Keratinocyte (primary cell): Measurements from ENCODE around the gene DYNC1I1. TPM values are rescaled to one million over a fixed set of nuclear protein-coding genes. Genes with fewer than 3 reads are reported as not detected.
A peak's percentile ranks its signal among the peaks of the same experiment; 100 is the strongest.

Experiments
- DNase-seq: peaks from one replicate; pipeline ENCODE4 v3.0.0-alpha.2; 2011; ENCODE audit warnings: low read depth, missing footprints, low spot score
- FAIRE-seq: peaks from 2 replicates; lab custom pipeline; 2011; peaks lifted over from hg19 to GRCh38; lab: Jason Lieb, UNC
- H2AFZ ChIP-seq: 2 replicates; pipeline ENCODE4 v1.6.0; 2012; ENCODE audit warnings: low read length, control low read depth, inconsistent platforms; ENCODE audit not compliant: control insufficient read depth
- H3K27ac ChIP-seq: 2 replicates; pipeline ENCODE4 v1.5.1; 2011; ENCODE audit warnings: low read length; ENCODE audit not compliant: control insufficient read depth, insufficient read depth
- H3K27me3 ChIP-seq: 3 replicates; pipeline ENCODE4 v1.6.0; 2011; ENCODE audit warnings: low read length; ENCODE audit not compliant: control insufficient read depth, insufficient read depth; ENCODE audit errors: extremely low read depth
- H3K36me3 ChIP-seq, 2 experiments: 2 replicates in 1 of 2; 3 replicates in 1 of 2; pipeline ENCODE4 v1.5.1; 2011; ENCODE audit warnings: low read length in 2 of 2, mild to moderate bottlenecking in 1 of 2; ENCODE audit not compliant: control insufficient read depth in 2 of 2, insufficient read depth in 2 of 2; ENCODE audit errors: extremely low read depth in 1 of 2
- H3K4me1 ChIP-seq: 3 replicates; pipeline ENCODE4 v1.5.1; 2011; ENCODE audit warnings: low read length; ENCODE audit not compliant: control insufficient read depth, insufficient read depth; ENCODE audit errors: extremely low read depth
- H3K4me2 ChIP-seq: 3 replicates; pipeline ENCODE4 v1.6.0; 2011; ENCODE audit warnings: low read depth, low read length; ENCODE audit not compliant: control insufficient read depth, insufficient read depth; ENCODE audit errors: extremely low read depth
- H3K4me3 ChIP-seq, 3 experiments: fragments of 200-600 bp in 1 of 3; sonication (generic) in 1 of 3; 2 replicates in 2 of 3; 3 replicates in 1 of 3; pipeline ENCODE4 v1.5.1; 2011 to 2016; ENCODE audit warnings: low read length in 3 of 3, mild to moderate bottlenecking in 3 of 3, control low read depth in 2 of 3, inconsistent platforms in 1 of 3, low read depth in 1 of 3, mixed read lengths in 1 of 3, mixed run types in 1 of 3, moderate library complexity in 1 of 3; ENCODE audit not compliant: control insufficient read depth in 2 of 3, insufficient read depth in 2 of 3; ENCODE audit errors: extremely low read depth in 1 of 3
- H3K79me2 ChIP-seq: 2 replicates; pipeline ENCODE4 v1.6.0; 2012; ENCODE audit warnings: low read length; ENCODE audit not compliant: control insufficient read depth, insufficient read depth
- H3K9ac ChIP-seq: 3 replicates; pipeline ENCODE4 v1.6.0; 2011; ENCODE audit warnings: low read length; ENCODE audit not compliant: control insufficient read depth, insufficient read depth; ENCODE audit errors: extremely low read depth
- H3K9me1 ChIP-seq: 3 replicates; pipeline ENCODE4 v1.6.0; 2011; ENCODE audit warnings: low read length; ENCODE audit not compliant: control insufficient read depth, insufficient read depth; ENCODE audit errors: extremely low read depth
- H3K9me3 ChIP-seq: 2 replicates; pipeline ENCODE4 v1.5.1; 2012; ENCODE audit warnings: low read depth, low read length; ENCODE audit not compliant: control insufficient read depth
- H4K20me1 ChIP-seq: 3 replicates; pipeline ENCODE4 v1.6.0; 2011; ENCODE audit warnings: low read length; ENCODE audit not compliant: control insufficient read depth, insufficient read depth; ENCODE audit errors: extremely low read depth
- EZH2 ChIP-seq: IDR thresholded peaks from one replicate; pipeline ENCODE4 v1.6.1; 2012; ENCODE audit warnings: inconsistent platforms, mild to moderate bottlenecking, low read length, moderate library complexity
- dilution Hi-C: fragments of 300-500 bp; cut with MboI; formaldehyde crosslinking; loops from one replicate; pipeline ENCODE4 v1.7.0; 2020; ENCODE audit warnings: low sequenced_read_pairs; ENCODE audit not compliant: extremely low pct_ligation_motif_present
- polyA plus RNA-seq, 5 experiments: library from polyadenylated mRNA; depleted of rRNA in 3 of 5; stranded (reverse) in 3 of 5; stranded (forward) in 1 of 5; unstranded in 1 of 5; fragments of >200 nt; gene quantifications; 1 replicate in 1 of 5; 2 replicates in 3 of 5; 3 replicates in 1 of 5; pipeline versions ENCODE4 v1.2.1 to v1.2.3, GENCODE V29; 2011 to 2012; ENCODE audit warnings: missing spikeins in 2 of 5, low read depth in 1 of 5, low replicate concordance in 1 of 5
- TF ChIP-seq, protein P1 (sequence below), 3 experiments: IDR thresholded peaks in 1 of 3; conservative IDR thresholded peaks in 1 of 3; optimal IDR thresholded peaks in 1 of 3; 2 replicates in 2 of 3; 3 replicates in 1 of 3; pipeline versions ENCODE3 to v1.5.1; 2011; ENCODE audit warnings: low read length in 3 of 3, mild to moderate bottlenecking in 3 of 3, moderate library complexity in 2 of 3, control low read depth in 1 of 3, inconsistent platforms in 1 of 3; ENCODE audit not compliant: insufficient read depth in 2 of 3; ENCODE audit errors: extremely low read depth in 1 of 3

DYNC1I1 gene
- polyA plus RNA-seq, 1 donor (not counting 4 experiments of a cell fraction or from before 2014, with no cell fraction given), result 0.10 TPM

DNA sequence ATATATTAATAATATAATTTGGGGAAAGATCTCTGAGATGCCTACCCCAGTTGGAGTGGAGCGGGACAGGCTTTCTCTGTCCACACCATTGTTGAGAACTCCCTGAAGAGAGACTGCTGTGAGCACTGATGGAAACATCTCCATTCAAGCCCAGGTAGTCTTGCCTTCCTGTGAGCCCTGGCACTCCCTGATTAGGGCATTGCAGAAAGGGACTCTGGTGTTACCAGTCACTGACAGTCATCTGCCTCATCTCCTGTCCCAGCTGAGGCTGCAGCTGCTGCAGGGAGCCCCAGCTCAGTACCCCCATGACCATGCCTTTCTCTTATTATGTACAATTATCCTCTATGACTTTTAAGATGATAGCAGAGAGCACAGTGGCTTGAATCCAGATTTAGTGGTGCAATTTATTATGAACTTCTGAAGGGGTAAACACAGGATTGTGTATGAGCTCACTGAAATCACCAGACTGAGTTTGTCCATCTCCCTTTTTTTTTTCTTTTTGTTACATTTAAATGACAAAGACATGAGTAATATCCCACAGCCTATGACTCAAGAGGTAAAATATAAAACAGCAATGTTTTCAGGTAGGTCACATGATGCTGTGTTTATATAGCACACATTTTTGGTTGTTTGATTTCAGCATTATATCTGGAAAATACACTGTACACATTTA, 312.7 kb downstream of the DYNC1I1 start:
- no peaks in the 10 kb centered on the region for H3K36me3 ChIP-seq
- no peak for TF ChIP-seq EZH2
- TF ChIP-seq, protein P1, sequence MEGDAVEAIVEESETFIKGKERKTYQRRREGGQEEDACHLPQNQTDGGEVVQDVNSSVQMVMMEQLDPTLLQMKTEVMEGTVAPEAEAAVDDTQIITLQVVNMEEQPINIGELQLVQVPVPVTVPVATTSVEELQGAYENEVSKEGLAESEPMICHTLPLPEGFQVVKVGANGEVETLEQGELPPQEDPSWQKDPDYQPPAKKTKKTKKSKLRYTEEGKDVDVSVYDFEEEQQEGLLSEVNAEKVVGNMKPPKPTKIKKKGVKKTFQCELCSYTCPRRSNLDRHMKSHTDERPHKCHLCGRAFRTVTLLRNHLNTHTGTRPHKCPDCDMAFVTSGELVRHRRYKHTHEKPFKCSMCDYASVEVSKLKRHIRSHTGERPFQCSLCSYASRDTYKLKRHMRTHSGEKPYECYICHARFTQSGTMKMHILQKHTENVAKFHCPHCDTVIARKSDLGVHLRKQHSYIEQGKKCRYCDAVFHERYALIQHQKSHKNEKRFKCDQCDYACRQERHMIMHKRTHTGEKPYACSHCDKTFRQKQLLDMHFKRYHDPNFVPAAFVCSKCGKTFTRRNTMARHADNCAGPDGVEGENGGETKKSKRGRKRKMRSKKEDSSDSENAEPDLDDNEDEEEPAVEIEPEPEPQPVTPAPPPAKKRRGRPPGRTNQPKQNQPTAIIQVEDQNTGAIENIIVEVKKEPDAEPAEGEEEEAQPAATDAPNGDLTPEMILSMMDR (optimal IDR thresholded peaks at IDR 0.05 in 1 of 3, IDR thresholded peaks at IDR 0.05 in 1 of 3, conservative IDR thresholded peaks at IDR 0.05 in 1 of 3; ENCODE audit: extremely low read depth in 1 of 3, insufficient read depth in 2 of 3, low read length in 3 of 3), result no peak
- H3K27me3 ChIP-seq, result no peaks in the 10 kb centered on the region
- DNase-seq (peak; percentile 45), FAIRE-seq (peak; percentile 39)
- H4K20me1 ChIP-seq, result no peaks in the 10 kb centered on the region
- H3K27ac ChIP-seq, result peak overlapping the region; percentile 60
- H3K9me3 ChIP-seq, result no peaks in the 10 kb centered on the region
- H2AFZ ChIP-seq, result peak overlapping the region; percentile 55
- peaks cover 15% of the 10 kb centered on the region for H3K4me1 ChIP-seq
- no peak overlapping the region for H3K9ac ChIP-seq
- H3K4me2 ChIP-seq, result peak overlapping the region; percentile 63
- no peaks in the 10 kb centered on the region for H3K9me1 ChIP-seq
- H3K79me2 ChIP-seq, result no peaks in the 10 kb centered on the region
- H3K4me3 ChIP-seq, result no peak overlapping the region
- dilution Hi-C loops, result no loop called here

DNA sequence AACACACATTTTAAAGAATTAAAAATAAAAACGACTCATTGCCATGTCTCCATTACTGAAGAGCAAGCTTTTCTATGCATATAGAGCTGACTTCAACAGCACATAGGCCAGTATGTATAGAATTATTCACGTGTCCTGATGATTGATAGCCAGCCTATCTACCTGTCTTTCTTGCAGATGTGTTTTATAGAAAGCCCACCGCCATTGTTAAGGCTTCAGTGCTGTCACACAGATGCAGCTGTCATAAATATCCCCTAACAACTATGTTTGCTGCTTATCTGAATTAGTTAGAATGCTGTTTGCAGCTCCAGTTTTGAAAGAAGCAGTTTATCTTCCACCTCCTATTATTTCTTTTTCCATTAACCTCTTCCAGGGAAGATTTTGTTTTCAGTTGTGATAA, 313.6 kb downstream of the DYNC1I1 start:
- Histone ChIP-seq H3K4me3 (no peak overlapping the region), H3K9ac (no peak overlapping the region), H3K79me2 (no peaks in the 10 kb centered on the region), H3K27me3 (no peaks in the 10 kb centered on the region), H3K36me3 (no peaks in the 10 kb centered on the region), H2AFZ (no peak overlapping the region), H3K9me3 (no peaks in the 10 kb centered on the region), H4K20me1 (no peaks in the 10 kb centered on the region), H3K4me1 (peaks cover 15% of the 10 kb centered on the region), H3K9me1 (no peaks in the 10 kb centered on the region), H3K4me2 (no peak overlapping the region), H3K27ac (no peak overlapping the region)
- DNase-seq (no peak), FAIRE-seq (no peak)
- dilution Hi-C loops, result no loop called here
- TF ChIP-seq, protein P1 (optimal IDR thresholded peaks at IDR 0.05 in 1 of 3, IDR thresholded peaks at IDR 0.05 in 1 of 3, conservative IDR thresholded peaks at IDR 0.05 in 1 of 3; ENCODE audit: extremely low read depth in 1 of 3, insufficient read depth in 2 of 3, low read length in 3 of 3), result no peak
- TF ChIP-seq EZH2, result no peak
